OCI-LY7 (cell line): Measurements from ENCODE around the gene ABCC12.

Source experiments
- EZH2phosphoT487 ChIP-seq: fragments of 200-600 bp; sonication (generic); IDR thresholded peaks from 2 replicates; pipeline ENCODE4 v1.6.1; 2018; ENCODE audit warnings: low read depth, borderline replicate concordance, mild to moderate bottlenecking, mixed run types, antibody characterized with exemption, low read length, moderate library complexity, mixed read lengths
- TF ChIP-seq, protein P1 (sequence below): fragments of 200-600 bp; sonication (generic); conservative IDR thresholded peaks from 2 replicates; pipeline ENCODE4 v1.5.1; 2014; ENCODE audit warnings: mild to moderate bottlenecking, antibody characterized with exemption, low read length, moderate library complexity, mixed read lengths

DNA sequence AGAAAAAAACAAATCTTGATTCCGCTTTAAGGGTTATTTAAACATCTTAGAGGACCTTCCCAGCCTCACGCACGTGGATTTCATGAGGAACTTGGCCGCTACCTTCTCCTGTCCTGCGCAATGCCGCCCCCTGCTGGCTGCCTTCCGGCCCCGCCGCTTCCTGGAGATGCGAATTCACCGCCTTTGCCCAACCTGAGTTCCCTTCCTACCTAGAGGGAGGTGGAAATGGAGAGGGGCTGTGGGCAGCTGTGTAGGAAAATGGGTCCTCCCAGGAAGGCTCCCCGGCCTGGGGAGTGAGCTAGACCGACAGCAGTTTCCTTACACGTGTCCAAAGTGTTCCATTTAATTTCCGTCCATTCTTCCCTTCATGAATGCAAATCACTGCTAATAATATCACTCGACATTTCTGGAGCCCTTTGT lies 1.0 kb upstream of the ABCC12 start:
- TF ChIP-seq, protein P1, sequence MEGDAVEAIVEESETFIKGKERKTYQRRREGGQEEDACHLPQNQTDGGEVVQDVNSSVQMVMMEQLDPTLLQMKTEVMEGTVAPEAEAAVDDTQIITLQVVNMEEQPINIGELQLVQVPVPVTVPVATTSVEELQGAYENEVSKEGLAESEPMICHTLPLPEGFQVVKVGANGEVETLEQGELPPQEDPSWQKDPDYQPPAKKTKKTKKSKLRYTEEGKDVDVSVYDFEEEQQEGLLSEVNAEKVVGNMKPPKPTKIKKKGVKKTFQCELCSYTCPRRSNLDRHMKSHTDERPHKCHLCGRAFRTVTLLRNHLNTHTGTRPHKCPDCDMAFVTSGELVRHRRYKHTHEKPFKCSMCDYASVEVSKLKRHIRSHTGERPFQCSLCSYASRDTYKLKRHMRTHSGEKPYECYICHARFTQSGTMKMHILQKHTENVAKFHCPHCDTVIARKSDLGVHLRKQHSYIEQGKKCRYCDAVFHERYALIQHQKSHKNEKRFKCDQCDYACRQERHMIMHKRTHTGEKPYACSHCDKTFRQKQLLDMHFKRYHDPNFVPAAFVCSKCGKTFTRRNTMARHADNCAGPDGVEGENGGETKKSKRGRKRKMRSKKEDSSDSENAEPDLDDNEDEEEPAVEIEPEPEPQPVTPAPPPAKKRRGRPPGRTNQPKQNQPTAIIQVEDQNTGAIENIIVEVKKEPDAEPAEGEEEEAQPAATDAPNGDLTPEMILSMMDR, result peak; percentile 88
- TF ChIP-seq EZH2phosphoT487, result no peak
